ENCODE results near the gene KLHL14.
"Not testable (repeated sequence)": the region's sequence is repeated elsewhere in the genome, so short reads cannot be mapped to it uniquely, and the experiment has no call there.

The KLHL14 gene

GRCh38 chr18:32712860-32713259 is 60.0 kb downstream of the KLHL14 start:
- no peak for DNase-seq

DNA sequence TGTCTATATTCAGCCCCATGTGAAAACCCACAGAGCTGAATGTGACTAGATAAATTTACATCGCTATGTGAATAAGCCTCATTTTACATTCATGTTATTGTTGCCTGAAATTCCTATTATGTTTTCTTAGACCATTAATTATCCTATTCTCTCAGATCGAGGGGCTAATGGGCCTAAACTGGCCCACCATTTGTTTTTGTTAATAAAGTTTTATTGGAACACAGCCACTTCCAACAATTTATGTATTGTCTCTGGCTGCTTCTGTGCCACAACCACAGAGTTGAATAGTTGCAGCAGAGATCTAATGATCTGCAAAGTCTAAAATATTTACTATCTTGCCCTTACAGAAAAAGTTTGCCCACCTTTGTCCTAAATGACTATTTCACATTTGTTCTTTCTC is 61.0 kb downstream of the KLHL14 start:
- no peak for DNase-seq

DNA sequence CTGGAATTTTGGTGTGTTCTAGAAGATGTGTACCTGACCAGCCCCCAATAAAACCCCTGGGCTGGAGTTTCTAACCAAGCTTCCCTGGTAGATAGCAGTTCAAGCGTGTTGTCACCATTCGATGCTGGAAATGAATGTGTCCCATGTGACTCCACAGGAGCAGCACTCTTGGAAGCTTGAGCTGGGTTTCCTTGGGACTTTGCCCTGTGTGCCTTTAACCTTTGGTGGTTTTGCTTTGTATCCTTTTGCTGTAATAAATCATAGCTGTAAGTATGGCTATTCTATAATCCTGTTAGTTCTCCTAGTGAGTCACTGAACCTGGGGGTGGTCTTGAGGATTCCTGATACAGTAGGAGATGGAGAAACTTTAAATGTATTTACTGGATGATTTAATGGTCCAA is 65.2 kb downstream of the KLHL14 start:
- no peak for DNase-seq

- DNase-seq = no peak
These were observed 65.7 kb downstream of the KLHL14 start for GRCh38 chr18:32707147-32707546.

GRCh38 chr18:32701313-32701712 is 71.5 kb downstream of the KLHL14 start:
- no peak for DNase-seq

DNA sequence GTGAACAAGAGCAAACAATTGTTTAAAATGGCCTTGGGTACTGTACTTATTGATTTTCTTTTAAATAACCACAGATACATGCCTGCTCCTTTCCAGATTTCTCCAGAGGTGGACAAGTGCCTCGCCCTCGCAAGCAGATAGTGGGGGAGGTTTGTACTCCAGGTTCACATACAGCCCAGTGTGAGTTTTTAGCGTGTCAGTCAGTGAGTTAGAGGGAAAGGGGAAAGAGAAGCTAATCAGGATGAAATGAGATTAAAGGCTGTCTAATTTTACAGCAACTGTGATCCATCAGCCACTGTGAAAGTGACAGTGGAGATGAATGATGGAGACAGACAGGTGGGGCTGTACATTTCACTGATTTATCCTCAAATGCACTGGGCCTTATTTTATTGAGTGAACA is 74.7 kb downstream of the KLHL14 start:
- DNase-seq = no peak

GRCh38 chr18:32696376-32696775 is 76.4 kb downstream of the KLHL14 start:
- no peak for DNase-seq

GRCh38 chr18:32695534-32695933 is 77.3 kb downstream of the KLHL14 start:
- peak; percentile 5 for DNase-seq

DNA sequence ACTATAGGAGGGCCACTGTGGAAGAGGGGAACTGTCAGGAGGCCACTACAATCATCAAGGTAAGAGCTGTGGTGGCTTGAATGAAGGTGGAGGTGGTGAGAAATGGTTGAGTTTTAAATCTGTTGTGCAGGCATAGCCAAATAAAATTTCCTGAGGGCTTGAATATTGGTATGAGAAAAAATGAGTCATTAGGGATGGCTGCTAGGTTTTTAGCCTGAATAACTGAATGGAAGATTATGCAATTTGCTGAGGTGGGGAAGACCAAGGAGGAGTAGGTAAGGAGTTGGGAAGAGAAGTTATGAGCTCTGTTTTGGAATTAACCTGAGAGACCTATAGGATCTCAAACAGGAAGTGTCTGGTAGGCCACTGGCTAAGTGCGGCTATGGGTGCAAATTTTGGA is 84.0 kb downstream of the KLHL14 start:
- no peak for DNase-seq

GRCh38 chr18:32684940-32685339 is 87.9 kb downstream of the KLHL14 start:
- DNase-seq = no peak

GRCh38 chr18:32684096-32684495 is 88.7 kb downstream of the KLHL14 start:
- no peak for DNase-seq

DNA sequence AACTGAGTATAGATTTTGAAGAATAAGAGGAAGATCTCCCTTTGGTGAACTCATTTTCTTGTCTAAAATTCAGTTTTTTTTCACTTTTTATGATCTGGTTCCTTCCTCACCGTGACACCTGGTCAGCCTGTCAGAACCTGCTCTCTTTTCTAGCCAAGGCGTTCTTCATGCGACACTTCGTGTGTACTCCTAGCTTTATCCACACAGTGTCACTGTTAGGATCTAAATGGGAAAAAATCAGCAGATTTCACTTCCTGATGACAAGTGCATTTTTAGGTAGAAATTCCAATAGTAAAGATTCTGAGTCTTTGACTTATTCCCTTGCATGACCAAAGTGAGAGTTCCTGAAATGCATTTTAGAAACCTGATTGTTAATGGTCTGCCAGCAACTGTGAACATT is 89.8 kb downstream of the KLHL14 start:
- no peak for DNase-seq

DNA sequence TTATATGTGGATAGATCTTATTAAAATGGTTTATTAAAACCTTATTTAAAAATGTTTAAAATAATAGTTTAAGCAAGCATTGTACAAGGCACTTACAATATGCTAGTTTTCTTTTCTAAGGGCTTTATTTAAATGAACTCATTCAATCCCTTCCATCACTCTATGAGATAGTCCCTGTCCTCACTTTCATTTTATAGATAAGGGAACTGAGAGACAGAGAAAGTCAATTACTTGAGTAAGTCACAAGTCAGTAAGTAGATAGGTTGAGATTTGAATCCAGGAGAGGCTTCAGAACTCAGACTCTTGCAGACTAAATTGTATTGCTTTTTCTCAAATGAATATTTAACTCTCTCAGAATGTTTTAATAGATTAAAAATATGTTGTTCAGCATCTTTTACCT is 95.2 kb downstream of the KLHL14 start:
- DNase-seq = no peak

DNA sequence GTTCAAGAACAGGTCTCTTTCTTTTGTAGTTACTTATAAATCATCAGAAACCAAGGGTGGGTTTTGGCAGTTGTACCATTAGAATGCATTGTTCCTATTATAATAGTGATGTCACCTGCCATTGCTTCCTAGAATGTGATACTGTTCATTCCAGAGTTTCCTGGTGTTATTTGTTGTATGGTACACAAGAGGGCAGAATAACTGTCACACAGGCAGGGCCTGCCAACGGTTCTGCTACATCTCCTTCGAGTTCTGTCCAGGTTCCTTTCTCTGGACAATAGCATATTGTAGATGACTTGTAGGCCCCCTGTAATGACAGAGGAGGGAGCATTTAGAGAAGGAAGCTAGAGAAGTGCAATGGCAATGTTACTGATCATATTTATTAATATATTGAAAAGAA is 98.3 kb downstream of the KLHL14 start:
- no peak for DNase-seq

DNA sequence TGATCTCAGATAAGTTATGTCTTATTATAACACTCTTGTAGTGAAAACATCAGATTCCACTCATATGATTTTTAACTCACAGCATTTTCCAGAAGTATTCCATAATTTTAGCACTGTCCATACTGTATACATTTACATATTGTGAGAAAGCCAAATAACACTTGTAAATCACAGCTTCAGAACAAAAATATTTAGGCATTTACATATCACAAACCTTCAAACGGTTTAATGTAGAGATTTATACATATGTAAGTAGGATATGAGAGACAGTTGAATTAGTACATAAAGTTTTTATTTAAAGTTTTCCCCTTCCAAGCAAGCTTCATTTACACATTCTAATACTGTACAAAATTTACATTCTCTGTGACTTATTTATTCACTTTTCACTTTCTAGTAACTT is 100.4 kb downstream of the KLHL14 start:
- no peak for DNase-seq

DNA sequence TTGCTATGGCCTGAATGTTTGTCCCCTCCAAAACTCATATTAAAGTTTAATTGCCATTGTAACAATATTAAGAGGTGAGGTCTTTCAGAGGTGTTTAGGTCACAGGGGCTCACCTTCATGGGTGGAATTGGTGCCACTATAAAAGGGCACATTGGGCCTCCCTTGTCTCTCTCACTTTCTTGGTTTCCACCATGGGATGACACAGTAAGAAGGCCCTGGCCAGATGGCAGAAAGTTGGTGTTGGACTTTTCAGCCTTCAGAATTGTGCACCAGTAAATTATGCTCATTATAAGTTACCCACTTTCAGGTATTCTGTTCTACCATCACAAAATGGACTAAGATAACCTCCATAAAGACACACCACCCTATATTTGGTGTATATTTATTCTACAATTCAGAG is 102.1 kb downstream of the KLHL14 start:
- no peak for DNase-seq

GRCh38 chr18:32669549-32670165 is 103.2 kb downstream of the KLHL14 start:
- peak; percentile 8 for DNase-seq

GRCh38 chr18:32668956-32669355 is 103.9 kb downstream of the KLHL14 start:
- DNase-seq = no peak

DNA sequence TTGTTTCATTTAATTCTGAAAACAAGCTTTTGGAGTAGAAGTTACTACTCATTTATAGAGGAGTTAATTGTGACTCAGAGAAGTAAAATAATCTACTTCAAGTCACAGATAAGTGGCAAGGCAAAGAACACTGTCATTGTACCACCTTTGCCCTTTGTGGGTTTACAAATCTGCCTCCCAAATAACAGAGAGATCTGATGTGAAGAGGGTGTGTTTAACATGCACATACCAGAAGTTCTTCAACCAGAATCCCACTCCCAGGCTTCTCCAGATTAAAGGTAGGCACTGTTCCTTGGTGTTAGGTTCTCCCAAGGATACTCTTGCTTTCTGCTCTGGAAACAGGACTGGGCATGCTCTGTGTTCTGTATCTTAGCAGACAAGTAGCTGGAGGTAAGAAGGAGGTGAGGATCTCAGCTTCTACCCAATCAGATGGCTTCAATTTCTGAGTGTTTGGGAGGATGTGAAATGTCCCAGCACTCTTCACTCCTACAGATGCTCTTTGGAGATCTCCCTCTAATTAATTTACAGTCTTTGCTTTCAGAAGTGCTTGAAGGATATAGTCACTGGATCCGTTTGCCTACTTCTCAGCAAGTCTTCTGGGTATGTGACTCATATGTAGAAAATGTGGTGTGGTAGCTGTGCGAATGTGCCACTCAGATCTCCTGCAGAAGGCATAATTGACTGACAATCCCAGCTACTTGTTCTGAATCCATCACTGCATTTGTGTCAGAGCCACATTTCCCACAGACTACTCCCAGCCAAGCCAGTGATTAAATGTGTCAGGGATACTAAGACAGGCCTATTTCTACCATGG is 111.1 kb downstream of the KLHL14 start:
- DNase-seq = peak; percentile 33

- DNase-seq = not testable (repeated sequence)
These were observed 118.3 kb downstream of the KLHL14 start for GRCh38 chr18:32654507-32654906.

- DNase-seq = not testable (repeated sequence)
These were observed 135.2 kb downstream of the KLHL14 start for GRCh38 chr18:32637659-32638058.

DNA sequence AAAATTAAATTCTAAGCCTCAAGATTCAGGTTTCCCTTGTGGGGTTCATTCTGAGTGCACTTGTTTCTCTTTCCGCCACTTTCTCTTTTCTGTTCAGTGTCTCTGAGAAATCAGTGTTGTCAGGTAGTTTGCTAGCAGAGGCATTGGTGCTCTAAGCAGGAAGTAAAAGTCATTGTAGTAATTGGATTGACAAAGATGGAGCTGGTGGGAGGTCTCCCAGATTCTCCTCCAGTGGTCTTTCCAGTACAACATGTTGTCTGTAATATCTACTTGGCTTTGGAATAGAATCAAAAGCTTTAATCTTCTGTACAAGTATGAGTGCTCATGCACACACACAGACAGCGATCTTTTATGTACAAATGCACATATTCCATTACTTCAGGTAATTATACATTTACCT is 135.6 kb downstream of the KLHL14 start:
- no peak for DNase-seq

DNA sequence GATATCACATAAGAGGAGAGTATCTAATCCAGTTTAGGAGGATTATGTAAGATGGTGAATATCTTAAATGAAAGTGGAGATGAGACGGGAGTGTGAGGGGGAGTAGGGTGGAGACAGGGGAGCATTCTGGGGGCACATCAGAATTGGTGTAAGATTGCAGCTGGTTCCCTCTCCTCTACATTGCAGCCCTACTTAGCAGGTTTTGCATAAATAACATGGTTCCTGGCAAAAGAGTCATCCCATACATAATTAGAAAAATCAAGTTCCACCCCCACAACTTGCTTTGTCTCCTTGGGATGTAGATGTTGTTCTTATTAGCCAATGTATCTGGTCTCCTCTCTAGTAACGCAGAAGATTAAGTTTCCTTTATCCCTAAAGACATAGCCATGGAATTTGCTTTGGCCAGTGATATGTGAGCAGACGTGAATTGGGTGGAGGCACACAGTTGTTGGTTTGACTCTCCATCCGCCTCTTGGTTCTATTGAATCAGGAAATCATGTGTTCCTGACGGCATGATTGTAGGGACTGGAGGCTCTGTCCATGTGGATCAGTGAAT is 137.9 kb downstream of the KLHL14 start:
- DNase-seq = no peak

DNA sequence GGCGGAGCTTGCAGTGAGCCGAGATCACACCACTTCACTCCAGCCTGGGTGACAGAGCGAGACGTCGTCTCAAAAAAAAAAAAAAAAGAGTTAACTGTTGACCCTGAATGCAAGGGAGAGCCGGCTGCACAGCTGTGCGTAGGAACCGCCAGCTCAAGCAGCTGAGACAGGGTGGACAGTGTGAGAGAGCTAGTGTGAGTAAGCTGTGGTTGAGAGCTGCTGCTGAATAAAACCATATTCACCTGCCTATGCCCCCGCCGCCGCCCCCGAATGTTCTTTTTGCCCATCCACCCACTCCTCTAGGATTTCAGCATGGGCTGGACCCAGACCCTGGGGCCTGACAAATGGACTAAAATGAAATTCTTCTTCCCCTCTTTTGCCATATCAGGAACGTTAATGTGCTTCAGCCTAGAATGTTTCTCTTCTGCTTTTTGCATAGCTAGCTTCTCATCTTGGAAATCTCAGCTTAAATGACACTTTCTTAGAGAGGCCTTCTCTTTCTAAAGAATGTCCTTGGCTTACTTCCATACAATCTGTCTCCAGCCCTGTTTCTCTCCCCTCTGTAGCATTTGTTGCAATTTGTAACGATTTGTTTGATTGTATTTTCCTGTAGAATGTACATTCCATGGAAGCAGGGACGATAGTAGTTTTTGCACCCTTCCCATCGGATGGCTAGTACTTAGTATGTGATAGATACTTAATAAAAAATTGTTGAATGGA is 142.7 kb downstream of the KLHL14 start:
- no peak for DNase-seq
